ENCODE results near the gene DOCK2.

DNA sequence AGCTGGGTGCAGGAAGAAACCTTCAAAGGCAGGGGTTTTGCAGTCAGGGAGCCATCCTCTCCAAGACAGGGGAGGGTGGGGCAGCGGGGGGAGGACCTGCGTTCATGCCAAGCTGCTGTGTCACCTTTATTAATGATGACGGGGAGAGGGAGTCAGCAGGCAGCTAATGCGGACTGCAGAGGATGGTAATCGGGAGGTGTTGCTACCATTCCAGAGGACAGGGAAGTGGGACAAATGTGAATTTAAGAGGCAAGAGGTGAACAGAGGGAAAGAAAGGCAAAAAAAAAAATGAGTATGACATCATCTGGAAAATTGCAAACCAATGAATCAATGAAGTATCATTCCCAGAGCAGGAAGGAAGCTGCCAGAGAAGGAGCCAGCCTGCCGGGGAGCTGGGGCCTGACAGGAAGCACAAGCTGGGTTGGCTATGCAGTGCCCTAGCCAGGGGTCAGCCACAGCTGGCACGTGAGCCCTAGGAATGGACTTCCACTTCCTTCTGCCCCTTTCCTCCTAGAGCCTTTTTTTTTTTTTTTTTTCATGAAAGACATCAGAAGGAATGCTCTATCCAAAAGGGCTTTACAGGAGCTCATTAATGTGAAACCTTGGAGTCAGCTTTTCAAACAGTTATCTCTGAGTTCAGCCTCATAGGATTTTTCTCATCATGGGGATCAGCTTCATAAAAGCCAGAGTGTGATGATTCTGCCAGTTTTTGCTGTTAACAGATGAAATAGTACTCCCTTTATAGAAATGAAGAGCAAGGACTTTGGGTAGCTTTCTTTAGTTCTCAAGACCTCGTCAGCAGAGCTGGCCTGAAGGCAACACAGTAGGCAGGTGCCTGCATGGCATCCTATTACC lies 334.1 kb downstream of the DOCK2 start:
- TF ChIP-seq, protein P1, sequence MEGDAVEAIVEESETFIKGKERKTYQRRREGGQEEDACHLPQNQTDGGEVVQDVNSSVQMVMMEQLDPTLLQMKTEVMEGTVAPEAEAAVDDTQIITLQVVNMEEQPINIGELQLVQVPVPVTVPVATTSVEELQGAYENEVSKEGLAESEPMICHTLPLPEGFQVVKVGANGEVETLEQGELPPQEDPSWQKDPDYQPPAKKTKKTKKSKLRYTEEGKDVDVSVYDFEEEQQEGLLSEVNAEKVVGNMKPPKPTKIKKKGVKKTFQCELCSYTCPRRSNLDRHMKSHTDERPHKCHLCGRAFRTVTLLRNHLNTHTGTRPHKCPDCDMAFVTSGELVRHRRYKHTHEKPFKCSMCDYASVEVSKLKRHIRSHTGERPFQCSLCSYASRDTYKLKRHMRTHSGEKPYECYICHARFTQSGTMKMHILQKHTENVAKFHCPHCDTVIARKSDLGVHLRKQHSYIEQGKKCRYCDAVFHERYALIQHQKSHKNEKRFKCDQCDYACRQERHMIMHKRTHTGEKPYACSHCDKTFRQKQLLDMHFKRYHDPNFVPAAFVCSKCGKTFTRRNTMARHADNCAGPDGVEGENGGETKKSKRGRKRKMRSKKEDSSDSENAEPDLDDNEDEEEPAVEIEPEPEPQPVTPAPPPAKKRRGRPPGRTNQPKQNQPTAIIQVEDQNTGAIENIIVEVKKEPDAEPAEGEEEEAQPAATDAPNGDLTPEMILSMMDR (conservative IDR thresholded peaks at IDR 0.05) = no peak
- TF ChIP-seq ZFX (IDR thresholded peaks at IDR 0.05) = no peak
